ENCODE data around the gene BORCS6.

DNA sequence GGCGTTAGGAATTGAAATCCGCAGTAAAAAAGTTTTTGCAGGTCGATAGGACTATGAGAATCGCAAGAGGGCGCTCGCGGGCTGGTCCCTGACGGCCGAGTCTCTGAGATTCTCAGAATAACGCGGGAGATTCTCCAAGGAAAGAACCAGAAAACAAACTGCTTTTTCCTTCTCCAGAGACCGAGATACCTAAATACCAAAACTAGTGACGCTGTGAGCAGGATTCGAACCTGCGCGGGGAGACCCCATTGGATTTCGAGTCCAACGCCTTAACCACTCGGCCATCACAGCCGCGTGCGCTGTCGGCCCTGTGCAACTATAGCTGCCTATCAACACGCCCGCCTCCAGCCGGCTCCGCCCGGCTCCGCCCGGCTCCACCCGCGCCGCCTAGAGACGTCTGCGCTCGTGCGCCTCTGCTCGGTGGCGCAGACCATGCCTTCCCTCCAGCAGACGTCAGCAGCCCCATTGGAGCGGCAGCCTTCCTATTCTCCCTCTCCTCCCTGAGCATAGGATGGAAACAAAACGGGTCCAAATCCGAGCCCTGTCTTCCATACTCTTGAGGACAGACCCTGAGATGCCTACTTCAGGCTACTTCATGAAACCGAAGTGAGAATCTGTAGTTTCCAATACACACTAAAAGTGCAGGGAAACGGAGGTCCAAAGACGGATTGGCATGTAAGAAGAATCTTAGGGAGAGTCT is 51.2 kb downstream of the BORCS6 start:
- peak; percentile 94 for TF ChIP-seq CTCF (IDR thresholded peaks at IDR 0.05; ENCODE audit: low read depth, low read length, poor library complexity, severe bottlenecking)
- no peak for TF ChIP-seq EZH2phosphoT487 (IDR thresholded peaks at IDR 0.05; ENCODE audit: borderline replicate concordance, low read length)
